ENCODE results near the gene SLC25A40. TPM values are rescaled to one million over a fixed set of nuclear protein-coding genes. Genes with fewer than 3 reads are reported as not detected.
"Not testable (repeated sequence)": the region's sequence is repeated elsewhere in the genome, so short reads cannot be mapped to it uniquely, and the experiment has no call there.

The SLC25A40 gene
- polyA plus RNA-seq, 1 of the 3 experiments (the other 2 are of a cell fraction) = 5.5 TPM

GRCh38 chr7:87870471-87870870 is 5.7 kb downstream of the SLC25A40 start:
- Histone ChIP-seq H3K9ac (no peak overlapping the region), H3K9me3 (peaks cover 18% of the 10 kb centered on the region; the same call in 1 of the 2 replicates), H3K4me1 (ENCODE audit: control insufficient read depth in 1 of 2, insufficient read depth in 2 of 2, low read depth in 1 of 2, low read length in 1 of 2) (peaks cover 0 to 10% of the 10 kb centered on the region in 2 experiments; a peak in 1 of 4 replicates), H3F3A (replicated peaks; ENCODE audit: insufficient read depth) (peaks cover under 1% of the 10 kb centered on the region), H3K27ac (ENCODE audit: low read depth in 2 of 2, low read length in 1 of 2) (no peak overlapping the region), H4K20me1 (ENCODE audit: insufficient read depth) (no peaks in the 10 kb centered on the region), H3K4me2 (no peak overlapping the region), H3K36me3 (replicated peaks in 1 of 2; ENCODE audit: control insufficient read depth in 1 of 2, insufficient read depth in 2 of 2, low read length in 1 of 2) (peaks cover 8 to 31% of the 10 kb centered on the region in 2 experiments), H3K79me2 (ENCODE audit: insufficient read depth) (peaks cover 77% of the 10 kb centered on the region), H3K27me3 (ENCODE audit: insufficient read depth) (no peaks in the 10 kb centered on the region), H3K4me3 (ENCODE audit: low read depth in 2 of 2, low read length in 1 of 2) (no peak overlapping the region; a peak in 1 of 4 replicates), H2AFZ (ENCODE audit: low read depth) (no peak overlapping the region), H3K9me2 (no peaks in the 10 kb centered on the region)
- 93% methylated on average over 4 of the region's 4 CpGs for WGBS (ENCODE audit: low lambda C conversion rate)
- ChIA-PET POLR2A (no interaction called here), CTCF (interaction anchor here (0.8 to 2.1 kb wide), 6 partner anchors 14 to 372 kb away, joined by 3 to 8 read pairs (median 3); no protein-coding TSS in a partner anchor)
- DNase-seq = no peak
- no peak for TF ChIP-seq ELF1 (IDR thresholded peaks at IDR 0.05)
- TF ChIP-seq GATA2 (CRISPR knock-in tag; IDR thresholded peaks at IDR 0.05) = no peak
- TF ChIP-seq NRF1 (IDR thresholded peaks at IDR 0.05; ENCODE audit: low read depth, low read length) = no peak
- TF ChIP-seq ZBTB33 (IDR thresholded peaks at IDR 0.05; ENCODE audit: borderline replicate concordance, low read depth) = no peak
- TF ChIP-seq USF1 (IDR thresholded peaks at IDR 0.05; ENCODE audit: borderline replicate concordance, low read depth) = no peak
- TF ChIP-seq TAF1 (IDR thresholded peaks at IDR 0.05; ENCODE audit: borderline replicate concordance, low read depth, low read length) = no peak
- no peak for TF ChIP-seq EZH2phosphoT487 (IDR thresholded peaks at IDR 0.05; ENCODE audit: borderline replicate concordance, low read depth)
- no peak for TF ChIP-seq RAD21 (IDR thresholded peaks at IDR 0.05; ENCODE audit: low read length)
- TF ChIP-seq YY1 (IDR thresholded peaks at IDR 0.05; ENCODE audit: low read depth) = no peak
- no peak for TF ChIP-seq FOSL2 (IDR thresholded peaks at IDR 0.05; ENCODE audit: borderline replicate concordance, low read depth)
- no peak for TF ChIP-seq POLR2AphosphoS5 (IDR thresholded peaks at IDR 0.05; ENCODE audit: low read depth, low read length)
- no peak for TF ChIP-seq SIN3A (IDR thresholded peaks at IDR 0.05; ENCODE audit: borderline replicate concordance, low read depth, low read length)
- TF ChIP-seq MXI1 (IDR thresholded peaks at IDR 0.05; ENCODE audit: low read depth, low read length) = no peak
- TF ChIP-seq PBX3 (IDR thresholded peaks at IDR 0.05) = no peak
- no peak for TF ChIP-seq RXRA (IDR thresholded peaks at IDR 0.05; ENCODE audit: borderline replicate concordance, low read depth)
- TF ChIP-seq RFX5 (IDR thresholded peaks at IDR 0.05; ENCODE audit: low read length) = no peak
- TF ChIP-seq USF2 (IDR thresholded peaks at IDR 0.05; ENCODE audit: borderline replicate concordance, low read depth, low read length) = no peak
- no peak for TF ChIP-seq EP300 (IDR thresholded peaks at IDR 0.05; ENCODE audit: borderline replicate concordance in 1 of 2, low read depth in 1 of 2, low read length in 1 of 2)
- no peak for TF ChIP-seq JUND (IDR thresholded peaks at IDR 0.05)
- TF ChIP-seq MAX (IDR thresholded peaks at IDR 0.05; ENCODE audit: low read depth) = no peak

GRCh38 chr7:87866533-87866932 is 9.6 kb downstream of the SLC25A40 start:
- H3K4me2 ChIP-seq; POLR2A ChIA-PET; DNase-seq; H3K4me1 ChIP-seq (ENCODE audit: control insufficient read depth in 1 of 2, insufficient read depth in 2 of 2, low read depth in 1 of 2, low read length in 1 of 2); H3K9me2 ChIP-seq; H3K27me3 ChIP-seq (ENCODE audit: insufficient read depth); H4K20me1 ChIP-seq (ENCODE audit: insufficient read depth); H3F3A ChIP-seq (replicated peaks; ENCODE audit: insufficient read depth); H2AFZ ChIP-seq (ENCODE audit: low read depth); H3K4me3 ChIP-seq (ENCODE audit: low read depth in 2 of 2, low read length in 1 of 2); H3K27ac ChIP-seq (ENCODE audit: low read depth in 2 of 2, low read length in 1 of 2); H3K9ac ChIP-seq; CTCF ChIA-PET: not testable (repeated sequence)
- WGBS (ENCODE audit: low lambda C conversion rate) = 99% methylated on average over 6 of the region's 6 CpGs
- peaks cover 40% of the 10 kb centered on the region for H3K79me2 ChIP-seq (ENCODE audit: insufficient read depth)
- peaks cover 14% of the 10 kb centered on the region; the same call in 1 of the 2 replicates for H3K9me3 ChIP-seq
- H3K36me3 ChIP-seq (replicated peaks in 1 of 2; ENCODE audit: control insufficient read depth in 1 of 2, insufficient read depth in 2 of 2, low read length in 1 of 2) = peaks cover 6 to 32% of the 10 kb centered on the region in 2 experiments

Data from SK-N-SH (cell line).